Peyer's patch (tissue), 4 donors: ENCODE measurements around the gene SMIM36.

Source experiments
- CTCF ChIP-seq, 6 experiments: fragments of 450-650 bp in 4 of 6; fragments of 200-600 bp in 2 of 6; sonication (generic) in 1 of 6; IDR thresholded peaks; one replicate each; pipeline ENCODE4 v1.5.1; 2017 to 2019; ENCODE audit warnings: antibody characterized with exemption in 6 of 6, mild to moderate bottlenecking in 3 of 6, moderate library complexity in 1 of 6
- POLR2A ChIP-seq, 2 donors: fragments of 450-650 bp; IDR thresholded peaks; one replicate each; pipeline ENCODE4 v1.5.1; 2017; ENCODE audit warnings: antibody characterized with exemption in 2 of 2, mild to moderate bottlenecking in 2 of 2, moderate library complexity in 2 of 2

- TF ChIP-seq POLR2A (IDR thresholded peaks at IDR 0.05) (no peak), CTCF (IDR thresholded peaks at IDR 0.05) (no peak)
Observed at GRCh38 chr17:55543709-55544108, 32.5 kb upstream of the SMIM36 start.
